GM12872 (cell line): Measurements from ENCODE around the gene VRTN.

Source experiments
- CTCF ChIP-seq: IDR thresholded peaks from 3 replicates; pipeline ENCODE4 v1.5.1; 2011; ENCODE audit warnings: low read depth, mild to moderate bottlenecking, low read length, moderate library complexity; ENCODE audit not compliant: insufficient read depth

The VRTN gene

GRCh38 chr14:74392616-74393570, 44.6 kb downstream of the VRTN start:
- no peak for TF ChIP-seq CTCF

GRCh38 chr14:74394549-74394948, 46.3 kb downstream of the VRTN start:
- no peak for TF ChIP-seq CTCF

- TF ChIP-seq CTCF: no peak
Measured at GRCh38 chr14:74395094-74395493, 46.8 kb downstream of the VRTN start.

GRCh38 chr14:74400031-74400685, 51.9 kb downstream of the VRTN start:
- no peak for TF ChIP-seq CTCF

GRCh38 chr14:74400919-74401503, 52.7 kb downstream of the VRTN start:
- TF ChIP-seq CTCF: no peak

GRCh38 chr14:74401504-74402241, 53.4 kb downstream of the VRTN start:
- TF ChIP-seq CTCF: no peak
